GM12892 (cell line): Measurements from ENCODE around the gene GNB1L.

Source experiments
- DNase-seq: peaks from one replicate; pipeline ENCODE4 v3.0.0; 2011; ENCODE audit not compliant: insufficient read length
- FAIRE-seq: peaks from 2 replicates; lab custom pipeline; 2011; peaks lifted over from hg19 to GRCh38; lab: Jason Lieb, UNC
- POLR2A ChIP-seq: IDR thresholded peaks from 2 replicates; pipeline ENCODE4 v1.6.1; 2011; ENCODE audit warnings: low read depth, low read length, control low read depth
- POLR2AphosphoS5 ChIP-seq: IDR thresholded peaks from 2 replicates; pipeline ENCODE4 v1.6.1; 2011; ENCODE audit warnings: low read depth, low read length, control low read depth
- TAF1 ChIP-seq: IDR thresholded peaks from 2 replicates; pipeline ENCODE4 v1.6.1; 2011; ENCODE audit warnings: low read depth, mild to moderate bottlenecking, control low read depth, low read length, borderline replicate concordance

The GNB1L gene

GRCh38 chr22:19814428-19814827, 40.2 kb downstream of the GNB1L start:
- no peak for FAIRE-seq
- TF ChIP-seq TAF1 = no peak
- no peak for TF ChIP-seq POLR2A
- no peak for TF ChIP-seq POLR2AphosphoS5

DNA sequence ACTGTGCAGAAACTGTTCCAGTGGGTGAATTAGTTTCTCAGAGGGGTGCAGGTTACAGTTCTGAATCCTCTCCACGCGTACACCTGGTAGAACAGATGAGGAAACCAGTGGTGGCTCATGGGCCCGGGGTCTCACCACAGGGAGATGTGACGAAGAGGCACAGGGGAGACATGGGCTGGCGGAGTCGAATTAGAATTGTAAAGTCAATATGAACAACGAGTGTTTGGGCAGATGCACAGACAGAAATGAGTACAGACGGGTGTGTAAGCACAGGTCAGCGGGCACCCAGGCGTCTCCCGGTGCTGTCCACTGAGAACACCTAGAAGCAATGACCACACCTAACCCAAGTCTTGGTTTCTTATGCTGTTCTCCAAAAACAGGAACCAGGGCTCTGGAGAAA, 41.8 kb downstream of the GNB1L start:
- FAIRE-seq = no peak
- DNase-seq = no peak
- TF ChIP-seq POLR2A = no peak
- no peak for TF ChIP-seq POLR2AphosphoS5
- TF ChIP-seq TAF1 = no peak

More at GRCh38 chr22:19814428-19814827, 40.2 kb downstream of the GNB1L start:
- no peak for DNase-seq

DNA sequence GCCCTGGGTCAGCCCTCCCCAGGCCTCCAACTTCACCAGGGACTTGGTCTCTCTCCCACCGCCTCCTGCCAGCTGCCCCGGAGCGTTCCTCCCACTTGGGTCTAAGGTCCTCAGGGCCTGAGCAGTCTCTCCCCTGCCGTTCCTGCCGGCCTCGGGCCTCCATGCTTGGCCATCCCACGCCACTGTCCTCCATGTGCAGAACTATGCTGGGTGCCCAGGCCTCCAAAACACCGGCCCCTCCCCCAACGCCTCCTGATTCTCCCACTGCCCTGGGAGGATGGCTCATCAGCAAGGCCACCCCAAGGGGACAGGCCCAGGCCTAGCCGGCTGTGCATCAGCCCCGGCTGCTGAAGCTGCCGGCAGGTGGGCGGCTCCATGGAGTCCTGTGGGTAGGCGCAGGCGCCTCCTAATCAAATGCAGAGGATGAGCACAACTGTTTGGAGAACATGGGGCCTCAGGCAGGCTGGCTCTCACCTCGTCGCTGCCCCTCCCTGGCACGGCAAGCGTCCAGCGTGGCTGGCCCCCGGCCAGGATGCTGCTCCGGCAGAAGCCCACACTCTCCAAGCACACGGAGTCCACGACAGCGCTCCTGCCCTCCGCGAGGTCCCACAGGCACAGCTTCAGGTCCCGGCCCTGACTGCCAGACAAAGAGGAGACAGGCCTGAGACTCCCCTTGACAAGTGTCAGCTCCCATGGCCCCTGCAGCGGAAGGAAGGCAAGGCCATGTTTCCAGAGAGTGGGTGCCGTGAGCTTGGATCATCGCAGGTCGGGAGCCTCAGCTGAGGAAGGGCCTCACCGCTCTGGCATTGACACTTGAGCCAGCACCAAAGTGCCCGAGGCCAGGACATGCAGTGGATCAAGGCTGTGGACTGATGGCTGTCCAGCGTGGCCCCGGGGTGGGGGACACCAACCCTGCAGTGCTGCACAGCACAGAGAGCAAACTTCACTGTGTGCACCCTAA, 42.6 kb downstream of the GNB1L start:
- TF ChIP-seq TAF1 = no peak
- TF ChIP-seq POLR2AphosphoS5 = no peak
- no peak for TF ChIP-seq POLR2A
- no peak for FAIRE-seq
- DNase-seq = no peak

- TF ChIP-seq TAF1 = no peak
- TF ChIP-seq POLR2A = no peak
- TF ChIP-seq POLR2AphosphoS5 = no peak
- FAIRE-seq = no peak
Observed at GRCh38 chr22:19811211-19811621, 43.5 kb downstream of the GNB1L start.

GRCh38 chr22:19810381-19811201, 44.1 kb downstream of the GNB1L start:
- TF ChIP-seq TAF1 = no peak
- TF ChIP-seq POLR2AphosphoS5 = no peak
- DNase-seq (peak; percentile 18), FAIRE-seq (no peak)

More at GRCh38 chr22:19811211-19811621, 43.5 kb downstream of the GNB1L start:
- DNase-seq = peak; percentile 13

GRCh38 chr22:19809741-19810140, 44.9 kb downstream of the GNB1L start:
- TF ChIP-seq TAF1 (no peak), POLR2AphosphoS5 (no peak), POLR2A (no peak)
- DNase-seq = no peak
- FAIRE-seq = no peak

GRCh38 chr22:19808873-19809478, 45.7 kb downstream of the GNB1L start:
- no peak for DNase-seq
- TF ChIP-seq TAF1 (no peak), POLR2A (no peak), POLR2AphosphoS5 (no peak)
- no peak for FAIRE-seq

- FAIRE-seq (no peak), DNase-seq (peak; percentile 10)
- TF ChIP-seq TAF1 (no peak), POLR2AphosphoS5 (no peak), POLR2A (no peak)
Observed at GRCh38 chr22:19807914-19808872, 46.5 kb downstream of the GNB1L start.

DNA sequence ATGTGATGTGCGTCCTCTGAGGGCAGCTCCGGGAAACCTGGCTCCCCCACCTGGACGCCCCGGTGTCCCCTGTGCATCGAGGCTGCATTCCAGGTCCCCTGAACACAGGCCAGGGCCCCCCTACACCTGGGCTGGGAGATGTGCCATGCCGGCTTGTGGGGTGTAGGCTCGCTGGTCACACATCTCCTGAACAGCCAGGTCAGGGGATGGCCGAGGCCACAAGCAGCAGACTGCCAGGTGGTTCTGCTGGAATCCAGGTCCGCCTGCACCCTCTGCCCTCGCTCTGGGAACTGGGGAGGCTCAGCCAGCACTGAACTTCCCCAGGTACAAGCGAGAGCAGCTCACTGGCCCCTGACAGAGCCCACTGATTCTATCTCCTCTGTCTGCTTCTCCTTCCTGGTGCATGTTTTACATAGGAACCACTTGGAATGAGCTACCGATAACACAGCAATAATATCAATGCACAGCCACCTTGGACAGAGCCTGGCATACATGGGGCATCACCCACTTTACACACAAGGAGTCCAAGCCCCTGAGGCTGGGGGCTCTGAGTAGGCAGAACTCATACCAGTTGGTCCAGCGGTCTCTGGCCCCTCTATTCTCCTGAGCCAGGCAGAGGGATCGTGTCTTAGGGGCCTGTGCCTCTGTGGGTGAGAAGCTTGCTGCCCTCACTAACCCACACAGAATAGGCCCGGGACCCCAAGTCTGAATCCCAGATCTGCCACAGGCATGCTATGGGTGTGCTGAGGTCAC, 47.3 kb downstream of the GNB1L start:
- no peak for FAIRE-seq
- DNase-seq = no peak
- TF ChIP-seq POLR2A (no peak), POLR2AphosphoS5 (no peak), TAF1 (no peak)
